Measurements from ENCODE around the gene HMG20A. TPM values are rescaled to one million over a fixed set of nuclear protein-coding genes. Genes with fewer than 3 reads are reported as not detected.

The HMG20A gene
- total and polyA plus RNA-seq, 10 of the 15 experiments (the other 5 are each of a cell fraction or from before 2014, with no cell fraction given) = 30.0 to 98.7 (median 46.8) TPM

DNA sequence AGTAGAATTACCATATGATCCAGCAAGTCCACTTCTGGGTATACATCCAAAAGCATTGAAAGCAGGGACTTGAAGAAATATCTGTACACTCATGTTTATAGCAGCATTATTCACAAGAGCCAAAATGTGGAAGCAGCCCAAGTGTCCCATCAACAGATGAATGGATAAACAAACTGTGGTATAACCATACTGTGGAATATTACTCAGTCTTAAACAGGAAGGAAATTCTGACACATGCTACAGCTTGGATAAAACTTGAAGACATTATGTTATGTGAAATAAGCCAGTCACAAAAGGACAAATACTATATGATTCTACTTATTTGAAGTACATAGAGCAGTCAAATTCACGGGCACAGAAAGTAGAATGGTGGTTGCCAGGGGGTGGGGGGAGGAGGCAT, 91.2 kb downstream of the HMG20A start (continued):
- no peak for TF ChIP-seq SRF (IDR thresholded peaks at IDR 0.05; ENCODE audit: low read depth in 2 of 2, low read length in 2 of 2)
- TF ChIP-seq, protein P1, sequence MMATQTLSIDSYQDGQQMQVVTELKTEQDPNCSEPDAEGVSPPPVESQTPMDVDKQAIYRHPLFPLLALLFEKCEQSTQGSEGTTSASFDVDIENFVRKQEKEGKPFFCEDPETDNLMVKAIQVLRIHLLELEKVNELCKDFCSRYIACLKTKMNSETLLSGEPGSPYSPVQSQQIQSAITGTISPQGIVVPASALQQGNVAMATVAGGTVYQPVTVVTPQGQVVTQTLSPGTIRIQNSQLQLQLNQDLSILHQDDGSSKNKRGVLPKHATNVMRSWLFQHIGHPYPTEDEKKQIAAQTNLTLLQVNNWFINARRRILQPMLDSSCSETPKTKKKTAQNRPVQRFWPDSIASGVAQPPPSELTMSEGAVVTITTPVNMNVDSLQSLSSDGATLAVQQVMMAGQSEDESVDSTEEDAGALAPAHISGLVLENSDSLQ (IDR thresholded peaks at IDR 0.05) = no peak
- no peak for TF ChIP-seq EP300 (IDR thresholded peaks at IDR 0.05; ENCODE audit: borderline replicate concordance in 1 of 2, control insufficient read depth in 1 of 2, low read depth in 2 of 2, low read length in 2 of 2)
- no peak for TF ChIP-seq SMAD5 (IDR thresholded peaks at IDR 0.05; ENCODE audit: low read depth)
- TF ChIP-seq HDAC6 (IDR thresholded peaks at IDR 0.05; ENCODE audit: unreplicated experiment) = no peak
- no peak for TF ChIP-seq SIX5 (IDR thresholded peaks at IDR 0.05; ENCODE audit: low read depth, low read length, severe bottlenecking)
- no peak for TF ChIP-seq ZNF274 (IDR thresholded peaks at IDR 0.05; ENCODE audit: insufficient read depth, insufficient read length)
- TF ChIP-seq, protein P2, sequence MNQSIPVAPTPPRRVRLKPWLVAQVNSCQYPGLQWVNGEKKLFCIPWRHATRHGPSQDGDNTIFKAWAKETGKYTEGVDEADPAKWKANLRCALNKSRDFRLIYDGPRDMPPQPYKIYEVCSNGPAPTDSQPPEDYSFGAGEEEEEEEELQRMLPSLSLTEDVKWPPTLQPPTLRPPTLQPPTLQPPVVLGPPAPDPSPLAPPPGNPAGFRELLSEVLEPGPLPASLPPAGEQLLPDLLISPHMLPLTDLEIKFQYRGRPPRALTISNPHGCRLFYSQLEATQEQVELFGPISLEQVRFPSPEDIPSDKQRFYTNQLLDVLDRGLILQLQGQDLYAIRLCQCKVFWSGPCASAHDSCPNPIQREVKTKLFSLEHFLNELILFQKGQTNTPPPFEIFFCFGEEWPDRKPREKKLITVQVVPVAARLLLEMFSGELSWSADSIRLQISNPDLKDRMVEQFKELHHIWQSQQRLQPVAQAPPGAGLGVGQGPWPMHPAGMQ (IDR thresholded peaks at IDR 0.05; ENCODE audit: borderline replicate concordance) = no peak
- TF ChIP-seq, protein P3, sequence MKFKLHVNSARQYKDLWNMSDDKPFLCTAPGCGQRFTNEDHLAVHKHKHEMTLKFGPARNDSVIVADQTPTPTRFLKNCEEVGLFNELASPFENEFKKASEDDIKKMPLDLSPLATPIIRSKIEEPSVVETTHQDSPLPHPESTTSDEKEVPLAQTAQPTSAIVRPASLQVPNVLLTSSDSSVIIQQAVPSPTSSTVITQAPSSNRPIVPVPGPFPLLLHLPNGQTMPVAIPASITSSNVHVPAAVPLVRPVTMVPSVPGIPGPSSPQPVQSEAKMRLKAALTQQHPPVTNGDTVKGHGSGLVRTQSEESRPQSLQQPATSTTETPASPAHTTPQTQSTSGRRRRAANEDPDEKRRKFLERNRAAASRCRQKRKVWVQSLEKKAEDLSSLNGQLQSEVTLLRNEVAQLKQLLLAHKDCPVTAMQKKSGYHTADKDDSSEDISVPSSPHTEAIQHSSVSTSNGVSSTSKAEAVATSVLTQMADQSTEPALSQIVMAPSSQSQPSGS (IDR thresholded peaks at IDR 0.05; ENCODE audit: low read length) = no peak
- no peak for TF ChIP-seq CREB1 (IDR thresholded peaks at IDR 0.05; ENCODE audit: low read depth)
